ENCODE data around the gene PTRHD1.

PTRHD1 gene

GRCh38 chr2:24834733-24835395 is 41.7 kb upstream of the PTRHD1 start:
- Histone ChIP-seq H3K36me3 (replicated peaks) (no peaks in the 10 kb centered on the region), H3K27ac (no peak overlapping the region), H3K27me3 (replicated peaks) (no peaks in the 10 kb centered on the region), H3K4me3 (ENCODE audit: low read depth, low read length) (no peak overlapping the region)
- in situ Hi-C loops (cut with HindIII; ENCODE audit: low pct_ligation_motif_present, low sequenced_read_pairs), result no loop called here
- no peak for TF ChIP-seq CTCF (IDR thresholded peaks at IDR 0.05; ENCODE audit: low read depth, low read length, missing control alignments)
- no peak for DNase-seq

GRCh38 chr2:24833821-24834732 is 40.9 kb upstream of the PTRHD1 start:
- H3K27me3 ChIP-seq (replicated peaks), result no peaks in the 10 kb centered on the region
- no peak for DNase-seq
- no peak overlapping the region for H3K27ac ChIP-seq
- H3K36me3 ChIP-seq (replicated peaks), result no peaks in the 10 kb centered on the region
- in situ Hi-C loops (cut with HindIII; ENCODE audit: low pct_ligation_motif_present, low sequenced_read_pairs), result no loop called here
- no peak overlapping the region for H3K4me3 ChIP-seq (ENCODE audit: low read depth, low read length)
- no peak for TF ChIP-seq CTCF (IDR thresholded peaks at IDR 0.05; ENCODE audit: low read depth, low read length, missing control alignments)

- no peak overlapping the region for H3K4me3 ChIP-seq (ENCODE audit: low read depth, low read length)
- H3K27me3 ChIP-seq (replicated peaks), result no peaks in the 10 kb centered on the region
- H3K36me3 ChIP-seq (replicated peaks), result no peaks in the 10 kb centered on the region
- no peak overlapping the region for H3K27ac ChIP-seq
- in situ Hi-C loops (cut with HindIII; ENCODE audit: low pct_ligation_motif_present, low sequenced_read_pairs), result no loop called here
- no peak for TF ChIP-seq CTCF (IDR thresholded peaks at IDR 0.05; ENCODE audit: low read depth, low read length, missing control alignments)
- no peak for DNase-seq
These were observed 39.9 kb upstream of the PTRHD1 start for GRCh38 chr2:24832931-24833701.

- H3K4me3 ChIP-seq (ENCODE audit: low read depth, low read length), result no peak overlapping the region
- H3K27me3 ChIP-seq (replicated peaks), result no peaks in the 10 kb centered on the region
- no peak for TF ChIP-seq CTCF (IDR thresholded peaks at IDR 0.05; ENCODE audit: low read depth, low read length, missing control alignments)
- H3K27ac ChIP-seq, result no peak overlapping the region
- in situ Hi-C loops (cut with HindIII; ENCODE audit: low pct_ligation_motif_present, low sequenced_read_pairs), result no loop called here
- no peak for DNase-seq
- no peaks in the 10 kb centered on the region for H3K36me3 ChIP-seq (replicated peaks)
These were observed 39.3 kb upstream of the PTRHD1 start for GRCh38 chr2:24832521-24832920.

GRCh38 chr2:24832073-24832461 is 38.9 kb upstream of the PTRHD1 start:
- Histone ChIP-seq H3K27me3 (replicated peaks) (no peaks in the 10 kb centered on the region), H3K36me3 (replicated peaks) (no peaks in the 10 kb centered on the region), H3K4me3 (ENCODE audit: low read depth, low read length) (no peak overlapping the region), H3K27ac (no peak overlapping the region)
- TF ChIP-seq CTCF (IDR thresholded peaks at IDR 0.05; ENCODE audit: low read depth, low read length, missing control alignments), result no peak
- in situ Hi-C loops (cut with HindIII; ENCODE audit: low pct_ligation_motif_present, low sequenced_read_pairs), result no loop called here
- no peak for DNase-seq
